ENCODE measurements around the gene TMED7. TPM values are rescaled to one million over a fixed set of nuclear protein-coding genes. Genes with fewer than 3 reads are reported as not detected.
A peak's percentile ranks its signal among the peaks of the same experiment; 100 is the strongest.

Gene TMED7
- total RNA-seq, 1 donor from 2014 or later: 48.4 TPM

- Histone ChIP-seq H3K4me3 (no peak overlapping the region), H3K36me3 (no peaks in the 10 kb centered on the region), H3K9me3 (no peaks in the 10 kb centered on the region), H3K4me1 (no peaks in the 10 kb centered on the region), H3K27me3 (no peaks in the 10 kb centered on the region), H3K27ac (no peak overlapping the region)
- intact Hi-C loops (cut with DNase I): loop anchor here (5.0 kb wide), 1 partner anchor 274 kb away; no protein-coding TSS in a partner anchor
- TF ChIP-seq POLR2A (IDR thresholded peaks at IDR 0.05) (no peak), CTCF (IDR thresholded peaks at IDR 0.05) (peak; percentile 33 to 59 (median 36))
- no peak for DNase-seq (ENCODE audit: extremely low spot score in 2 of 2)
Observed at GRCh38 chr5:115586525-115587146, 39.2 kb downstream of the TMED7 start.

- Histone ChIP-seq H3K4me3 (no peak overlapping the region), H3K4me1 (no peaks in the 10 kb centered on the region), H3K27ac (no peak overlapping the region), H3K27me3 (no peaks in the 10 kb centered on the region), H3K36me3 (no peaks in the 10 kb centered on the region), H3K9me3 (no peaks in the 10 kb centered on the region)
- no peak for TF ChIP-seq POLR2A (IDR thresholded peaks at IDR 0.05)
- TF ChIP-seq POLR2AphosphoS5 (IDR thresholded peaks at IDR 0.05; ENCODE audit: insufficient read depth in 1 of 2, low read depth in 1 of 2): no peak
- no peak for TF ChIP-seq CTCF (IDR thresholded peaks at IDR 0.05)
- intact Hi-C loops (cut with DNase I): loop anchor here (5.0 kb wide), 1 partner anchor 273 kb away; no protein-coding TSS in a partner anchor
- DNase-seq (ENCODE audit: extremely low spot score in 2 of 2): no peak
Observed at GRCh38 chr5:115585265-115585664, 40.6 kb downstream of the TMED7 start.

- no peaks in the 10 kb centered on the region for H3K4me1 ChIP-seq
- H3K27ac ChIP-seq: no peak overlapping the region
- no peak for DNase-seq (ENCODE audit: extremely low spot score in 2 of 2)
- intact Hi-C loops (cut with DNase I): no loop called here
- H3K36me3 ChIP-seq: no peaks in the 10 kb centered on the region
- H3K4me3 ChIP-seq: no peak overlapping the region
- H3K9me3 ChIP-seq: no peaks in the 10 kb centered on the region
- TF ChIP-seq POLR2A (IDR thresholded peaks at IDR 0.05) (no peak), POLR2AphosphoS5 (IDR thresholded peaks at IDR 0.05; ENCODE audit: insufficient read depth in 1 of 2, low read depth in 1 of 2) (no peak)
- H3K27me3 ChIP-seq: no peaks in the 10 kb centered on the region
Observed at GRCh38 chr5:115584501-115584900, 41.3 kb downstream of the TMED7 start.

GRCh38 chr5:115583474-115583873 lies 42.4 kb downstream of the TMED7 start:
- no peaks in the 10 kb centered on the region for H3K4me1 ChIP-seq
- TF ChIP-seq POLR2A (IDR thresholded peaks at IDR 0.05) (no peak), CTCF (IDR thresholded peaks at IDR 0.05) (no peak), POLR2AphosphoS5 (IDR thresholded peaks at IDR 0.05; ENCODE audit: insufficient read depth in 1 of 2, low read depth in 1 of 2) (no peak)
- intact Hi-C loops (cut with DNase I): no loop called here
- H3K4me3 ChIP-seq: no peak overlapping the region
- no peak overlapping the region for H3K27ac ChIP-seq
- no peaks in the 10 kb centered on the region for H3K36me3 ChIP-seq
- no peak for DNase-seq (ENCODE audit: extremely low spot score in 2 of 2)
- no peaks in the 10 kb centered on the region for H3K9me3 ChIP-seq
- no peaks in the 10 kb centered on the region for H3K27me3 ChIP-seq

- Histone ChIP-seq H3K36me3 (no peaks in the 10 kb centered on the region), H3K4me3 (no peak overlapping the region), H3K27me3 (no peaks in the 10 kb centered on the region), H3K4me1 (no peaks in the 10 kb centered on the region), H3K27ac (no peak overlapping the region), H3K9me3 (no peaks in the 10 kb centered on the region)
- no peak for TF ChIP-seq POLR2AphosphoS5 (IDR thresholded peaks at IDR 0.05; ENCODE audit: insufficient read depth in 1 of 2, low read depth in 1 of 2)
- TF ChIP-seq CTCF (IDR thresholded peaks at IDR 0.05): no peak
- no peak for TF ChIP-seq POLR2A (IDR thresholded peaks at IDR 0.05)
- intact Hi-C loops (cut with DNase I): no loop called here
- no peak for DNase-seq (ENCODE audit: extremely low spot score in 2 of 2)
Observed at GRCh38 chr5:115580941-115581340, 44.9 kb downstream of the TMED7 start.

Data from vagina (tissue), 2 donors.